ENCODE data around the gene SH3PXD2A.

SH3PXD2A gene

DNA sequence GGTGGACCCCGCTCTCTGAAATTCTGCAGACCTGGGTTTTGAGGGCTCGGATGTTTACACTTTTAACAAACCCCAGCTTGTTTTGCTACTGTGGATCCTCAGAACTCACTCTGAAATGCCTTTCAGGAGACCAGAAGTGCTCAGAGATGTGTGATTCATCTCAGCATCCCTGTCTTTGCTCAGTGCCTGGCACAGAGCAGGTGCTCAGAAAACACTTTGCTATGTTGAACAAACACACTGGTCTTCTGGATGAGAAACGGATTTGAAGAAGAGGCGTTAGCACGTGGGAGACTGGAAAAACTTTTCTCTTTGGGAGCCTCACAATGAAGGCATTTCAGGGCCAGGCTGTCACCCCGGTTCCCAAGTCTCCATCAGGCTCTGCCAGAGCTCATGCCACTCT, 53.3 kb downstream of the SH3PXD2A start:
- no peak overlapping the region for H3K27ac ChIP-seq
- TF ChIP-seq, protein P1, sequence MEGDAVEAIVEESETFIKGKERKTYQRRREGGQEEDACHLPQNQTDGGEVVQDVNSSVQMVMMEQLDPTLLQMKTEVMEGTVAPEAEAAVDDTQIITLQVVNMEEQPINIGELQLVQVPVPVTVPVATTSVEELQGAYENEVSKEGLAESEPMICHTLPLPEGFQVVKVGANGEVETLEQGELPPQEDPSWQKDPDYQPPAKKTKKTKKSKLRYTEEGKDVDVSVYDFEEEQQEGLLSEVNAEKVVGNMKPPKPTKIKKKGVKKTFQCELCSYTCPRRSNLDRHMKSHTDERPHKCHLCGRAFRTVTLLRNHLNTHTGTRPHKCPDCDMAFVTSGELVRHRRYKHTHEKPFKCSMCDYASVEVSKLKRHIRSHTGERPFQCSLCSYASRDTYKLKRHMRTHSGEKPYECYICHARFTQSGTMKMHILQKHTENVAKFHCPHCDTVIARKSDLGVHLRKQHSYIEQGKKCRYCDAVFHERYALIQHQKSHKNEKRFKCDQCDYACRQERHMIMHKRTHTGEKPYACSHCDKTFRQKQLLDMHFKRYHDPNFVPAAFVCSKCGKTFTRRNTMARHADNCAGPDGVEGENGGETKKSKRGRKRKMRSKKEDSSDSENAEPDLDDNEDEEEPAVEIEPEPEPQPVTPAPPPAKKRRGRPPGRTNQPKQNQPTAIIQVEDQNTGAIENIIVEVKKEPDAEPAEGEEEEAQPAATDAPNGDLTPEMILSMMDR (conservative IDR thresholded peaks at IDR 0.05) = no peak
- no peak for TF ChIP-seq ZFX (IDR thresholded peaks at IDR 0.05)

DNA sequence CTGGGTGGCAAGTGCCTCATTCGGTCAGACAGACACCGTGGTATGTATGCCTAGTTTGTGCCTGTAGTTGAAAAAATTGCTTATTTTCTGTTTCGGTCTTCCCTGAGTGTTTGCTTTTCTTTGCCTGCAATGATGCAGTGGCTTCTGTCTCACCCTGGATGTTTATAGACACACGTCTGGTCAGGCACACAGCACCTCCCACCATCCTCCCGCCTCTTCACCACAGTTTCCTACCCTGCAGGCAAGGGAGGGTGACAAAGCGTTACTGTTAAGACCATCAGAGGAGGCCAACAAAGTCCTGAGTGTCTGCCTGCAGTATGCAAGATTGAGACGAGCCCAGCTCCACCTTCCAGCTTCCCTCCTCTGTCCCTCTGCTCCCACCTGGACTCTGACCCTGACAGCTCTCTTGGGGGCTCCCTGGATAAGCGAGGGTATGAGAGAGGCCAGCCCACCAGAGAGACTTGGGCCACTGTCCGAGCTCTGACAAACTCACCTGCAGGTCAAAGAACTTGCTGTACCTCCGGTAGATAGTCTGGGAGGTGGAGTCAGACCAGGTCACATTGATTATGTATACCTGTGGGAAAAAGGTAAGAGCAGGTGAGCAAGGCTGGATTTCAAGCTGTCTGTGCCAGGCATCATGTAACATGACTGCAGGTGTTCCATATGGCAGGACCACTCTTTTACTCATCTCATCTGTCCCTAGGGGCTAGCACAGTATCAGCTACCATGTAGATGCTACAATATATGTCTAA, 54.4 kb downstream of the SH3PXD2A start:
- H3K27ac ChIP-seq = no peak overlapping the region

DNA sequence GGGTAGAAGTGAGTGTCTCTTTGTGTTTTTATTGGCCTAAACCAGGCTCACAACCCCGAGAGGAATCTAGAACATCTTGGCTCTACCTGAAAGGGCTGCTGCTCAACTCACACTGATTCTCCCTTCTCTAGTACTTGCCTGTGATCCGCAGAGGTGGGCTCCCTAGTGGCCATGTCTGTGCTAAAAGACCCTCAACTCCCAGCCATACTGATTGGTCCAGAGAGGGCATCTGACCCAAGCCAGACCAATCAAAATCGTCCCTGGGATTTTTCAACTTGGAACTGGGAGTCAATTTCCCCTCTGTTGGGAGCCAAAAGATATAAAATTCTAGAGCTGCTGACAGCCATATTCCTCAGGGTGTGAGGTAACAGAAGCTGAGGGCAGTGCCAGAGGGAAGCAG, 55.3 kb downstream of the SH3PXD2A start:
- H3K27ac ChIP-seq = no peak overlapping the region
- TF ChIP-seq, protein P1 (conservative IDR thresholded peaks at IDR 0.05) = no peak
- TF ChIP-seq ZFX (IDR thresholded peaks at IDR 0.05) = no peak

More for the DNA sequence above, 54.4 kb downstream of the SH3PXD2A start:
- TF ChIP-seq, protein P1 (conservative IDR thresholded peaks at IDR 0.05) = no peak
- no peak for TF ChIP-seq ZFX (IDR thresholded peaks at IDR 0.05)

DNA sequence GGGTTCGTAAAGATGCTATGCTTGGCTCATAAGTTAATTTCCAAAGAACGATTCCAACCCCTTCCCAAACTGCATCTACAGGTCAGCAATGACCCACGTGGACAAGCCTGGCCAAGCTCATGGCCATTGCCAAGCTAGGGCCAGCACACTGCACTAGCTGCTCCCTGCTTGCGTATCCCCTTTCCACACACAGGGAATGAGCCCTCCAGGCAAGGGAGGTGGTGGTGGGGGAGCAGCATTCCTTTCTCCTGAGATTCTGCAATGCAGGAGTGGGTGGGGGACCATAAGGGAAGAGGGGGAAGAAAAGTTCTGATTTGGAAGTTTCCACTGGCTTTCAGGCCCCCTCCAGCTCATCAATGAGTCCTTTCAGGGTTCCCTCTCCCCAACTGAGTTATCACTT, 56.0 kb downstream of the SH3PXD2A start:
- no peak overlapping the region for H3K27ac ChIP-seq
- TF ChIP-seq ZFX (IDR thresholded peaks at IDR 0.05) = no peak
- TF ChIP-seq, protein P1 (conservative IDR thresholded peaks at IDR 0.05) = no peak

DNA sequence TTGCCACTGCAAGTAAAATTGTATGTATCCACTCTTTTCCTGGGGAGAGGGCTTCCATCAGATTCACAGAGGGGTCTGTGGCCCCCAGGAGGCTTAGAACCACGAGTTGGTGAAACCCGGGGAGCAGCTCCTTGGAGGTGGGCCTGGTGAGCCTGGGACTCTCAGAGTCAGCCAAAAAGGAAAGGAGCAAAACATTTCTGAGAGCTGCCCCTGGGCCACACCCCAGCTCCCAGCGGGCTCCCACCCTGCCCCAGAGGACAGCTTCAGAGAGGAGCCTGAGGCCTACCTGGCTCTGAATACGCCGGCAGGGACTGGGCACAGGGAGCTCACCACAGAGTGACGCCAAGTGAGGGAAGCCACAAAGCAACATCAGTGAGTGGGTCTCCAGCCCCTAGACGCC, 56.9 kb downstream of the SH3PXD2A start:
- no peak for TF ChIP-seq ZFX (IDR thresholded peaks at IDR 0.05)
- TF ChIP-seq, protein P1 (conservative IDR thresholded peaks at IDR 0.05) = no peak

DNA sequence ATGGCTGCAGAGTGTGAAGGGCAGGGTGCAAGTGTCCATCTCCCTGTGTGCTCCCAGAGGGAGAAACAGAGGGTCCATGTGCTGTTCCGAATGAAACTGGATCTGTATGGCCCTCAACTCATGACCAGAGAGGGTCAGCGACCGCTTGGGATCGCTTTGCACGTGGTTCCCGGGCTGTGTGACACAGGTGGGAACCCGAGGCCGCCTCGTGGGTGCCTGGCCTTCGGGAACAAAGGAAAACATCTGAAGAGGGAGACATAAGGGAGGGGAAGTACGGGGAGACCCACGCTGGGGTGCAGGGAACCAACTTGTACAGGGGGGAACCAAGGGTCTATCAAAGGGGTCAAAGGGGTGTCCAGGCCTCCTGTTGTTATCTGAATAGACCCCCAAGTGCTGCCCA, 57.5 kb downstream of the SH3PXD2A start:
- no peak overlapping the region for H3K27ac ChIP-seq
- TF ChIP-seq ZFX (IDR thresholded peaks at IDR 0.05) = no peak
- TF ChIP-seq, protein P1 (conservative IDR thresholded peaks at IDR 0.05) = no peak

More for the DNA sequence above, 56.9 kb downstream of the SH3PXD2A start:
- H3K27ac ChIP-seq = no peak overlapping the region

DNA sequence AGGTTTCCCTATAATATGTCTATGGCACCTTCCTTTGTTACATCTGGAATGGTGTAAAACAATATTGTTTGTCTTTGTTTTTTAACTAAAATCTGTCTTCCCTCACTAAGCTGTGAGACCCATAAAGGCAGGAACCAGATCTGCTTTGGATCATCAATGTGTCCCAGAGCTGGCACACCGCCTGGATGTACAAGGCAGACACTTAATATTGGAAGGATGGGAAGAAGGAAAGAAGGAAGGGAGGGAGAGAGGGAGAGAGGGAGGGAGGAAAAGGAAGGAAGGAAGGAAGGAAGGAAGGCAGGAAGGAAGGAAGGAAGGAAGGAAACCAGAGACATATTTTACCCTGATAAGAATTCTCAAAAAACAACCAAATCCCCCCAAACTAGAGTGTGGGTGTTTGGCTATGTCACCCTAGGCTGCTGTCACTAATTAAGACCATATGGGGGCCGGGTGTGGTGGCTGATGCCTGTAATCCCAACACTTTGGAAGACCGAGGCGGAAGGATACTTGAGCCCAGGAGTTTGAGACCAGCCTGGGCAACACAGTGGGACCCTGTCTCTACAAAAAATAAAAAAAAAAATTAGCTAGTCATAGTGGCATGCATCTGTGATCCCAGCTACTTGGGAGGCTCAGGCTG, 59.6 kb downstream of the SH3PXD2A start:
- TF ChIP-seq, protein P1 (conservative IDR thresholded peaks at IDR 0.05) = no peak
- no peak overlapping the region for H3K27ac ChIP-seq

Data from C4-2B (cell line).